CD14-positive monocyte (primary cell): ENCODE measurements around the gene PODXL. TPM values are rescaled to one million over a fixed set of nuclear protein-coding genes. Genes with fewer than 3 reads are reported as not detected.

Source experiments
- DNase-seq, 3 donors: peaks; one replicate each; pipeline ENCODE4 v3.0.0-alpha.2; 2011 to 2022
- H2AFZ ChIP-seq: 2 replicates; pipeline ENCODE4 v1.6.0; 2012; ENCODE audit warnings: mild to moderate bottlenecking, low read depth, low read length, inconsistent platforms; ENCODE audit not compliant: insufficient read depth, poor library complexity, severe bottlenecking
- H3K27ac ChIP-seq, 2 donors: 1 replicate in 1 of 2; 2 replicates in 1 of 2; pipeline ENCODE4 v1.5.1; 2012 to 2013; ENCODE audit warnings: low read length in 2 of 2, control low read depth in 1 of 2, inconsistent platforms in 1 of 2, low read depth in 1 of 2, mild to moderate bottlenecking in 1 of 2
- H3K27me3 ChIP-seq, 2 donors: one replicate each; pipeline versions ENCODE4 v1.6.0 to v1.6.1; 2011 to 2013; ENCODE audit warnings: low read length in 2 of 2; ENCODE audit not compliant: control insufficient read depth in 2 of 2, insufficient read depth in 2 of 2
- H3K36me3 ChIP-seq, 2 donors: replicated peaks in 1 of 2; 1 replicate in 1 of 2; 2 replicates in 1 of 2; pipeline versions ENCODE4 v1.5.1 to v1.6.1; 2012 to 2013; ENCODE audit warnings: low read length in 2 of 2, control low read depth in 1 of 2, inconsistent platforms in 1 of 2, mild to moderate bottlenecking in 1 of 2; ENCODE audit not compliant: insufficient read depth in 2 of 2, control insufficient read depth in 1 of 2
- H3K4me1 ChIP-seq, 2 donors: 1 replicate in 1 of 2; 2 replicates in 1 of 2; pipeline versions ENCODE4 v1.5.1 to v1.6.1; 2012 to 2013; ENCODE audit warnings: low read length in 2 of 2, control low read depth in 1 of 2, inconsistent platforms in 1 of 2, mild to moderate bottlenecking in 1 of 2, moderate library complexity in 1 of 2; ENCODE audit not compliant: insufficient read depth in 2 of 2, control insufficient read depth in 1 of 2
- H3K4me2 ChIP-seq: replicated peaks from 2 replicates; pipeline ENCODE3; 2012; ENCODE audit warnings: low read length, moderate library complexity, mild to moderate bottlenecking; ENCODE audit not compliant: poor library complexity, severe bottlenecking; ENCODE audit errors: extremely low read depth
- H3K4me3 ChIP-seq, 3 experiments: fragments of 200-600 bp in 1 of 3; sonication (generic) in 1 of 3; replicated peaks in 1 of 3; 1 replicate in 2 of 3; 2 replicates in 1 of 3; pipeline ENCODE4 v1.5.1; 2011 to 2013; ENCODE audit warnings: low read length in 3 of 3, mild to moderate bottlenecking in 3 of 3, control low read depth in 2 of 3, low read depth in 2 of 3, inconsistent platforms in 1 of 3, moderate library complexity in 1 of 3
- H3K79me2 ChIP-seq: 2 replicates; pipeline ENCODE4 v1.6.0; 2012; ENCODE audit warnings: mild to moderate bottlenecking, control low read depth, inconsistent platforms, low read length, moderate library complexity; ENCODE audit not compliant: insufficient read depth
- H3K9ac ChIP-seq: 2 replicates; pipeline ENCODE4 v1.6.0; 2017; ENCODE audit warnings: low read length, mild to moderate bottlenecking; ENCODE audit not compliant: insufficient read depth, poor library complexity, severe bottlenecking
- H3K9me3 ChIP-seq, 2 donors: replicated peaks in 1 of 2; 1 replicate in 1 of 2; 2 replicates in 1 of 2; pipeline versions ENCODE4 v1.5.1 to v1.6.1; 2012 to 2013; ENCODE audit warnings: low read length in 2 of 2, control low read depth in 1 of 2; ENCODE audit not compliant: control insufficient read depth in 1 of 2, insufficient read depth in 1 of 2
- H4K20me1 ChIP-seq: 2 replicates; pipeline ENCODE4 v1.6.0; 2012; ENCODE audit warnings: mild to moderate bottlenecking, low read length, control low read depth, moderate library complexity; ENCODE audit not compliant: insufficient read depth
- H3K27ac Mint-ChIP-seq, 7 donors: one replicate each; pipeline ENCODE4 v1.8.0; 2020; ENCODE audit warnings: mild to moderate bottlenecking in 7 of 7, mixed read lengths in 7 of 7, moderate library complexity in 6 of 7, inconsistent platforms in 2 of 7
- H3K27me3 Mint-ChIP-seq, 3 donors: one replicate each; pipeline ENCODE4 v1.8.0; 2021 to 2022; ENCODE audit warnings: low read depth in 3 of 3, mild to moderate bottlenecking in 3 of 3, mixed read lengths in 3 of 3, moderate library complexity in 3 of 3, inconsistent platforms in 1 of 3
- H3K36me3 Mint-ChIP-seq, 2 donors: one replicate each; pipeline ENCODE4 v1.8.0; 2020; ENCODE audit warnings: mixed read lengths in 2 of 2, inconsistent platforms in 1 of 2, mild to moderate bottlenecking in 1 of 2
- H3K4me1 Mint-ChIP-seq: one replicate; pipeline ENCODE4 v1.8.0; 2020; ENCODE audit warnings: mild to moderate bottlenecking, mixed read lengths
- H3K4me3 Mint-ChIP-seq, 2 donors: one replicate each; pipeline ENCODE4 v1.8.0; 2020; ENCODE audit warnings: mild to moderate bottlenecking in 2 of 2, mixed read lengths in 2 of 2, moderate library complexity in 1 of 2
- H3K9me3 Mint-ChIP-seq, 7 donors: one replicate each; pipeline ENCODE4 v1.8.0; 2020 to 2022; ENCODE audit warnings: mixed read lengths in 7 of 7, mild to moderate bottlenecking in 6 of 7, moderate library complexity in 6 of 7, inconsistent platforms in 2 of 7
- WGBS: methylation state at CpG from one replicate; pipeline ENCODE4 v1.1.5; 2013; ENCODE audit warnings: missing lambda C conversion rate; ENCODE audit not compliant: insufficient coverage; 5-methylcytosine and 5-hydroxymethylcytosine counted together
- intact Hi-C, 2 donors: fragments of 100-400 bp; cut with micrococcal nuclease; formaldehyde crosslinking; loops; one replicate each; pipeline versions ENCODE4 v1.15.0 to v1.15.1; 2023
- polyA plus RNA-seq, 3 donors: library from polyadenylated mRNA; depleted of rRNA in 1 of 3; unstranded in 2 of 3; stranded (reverse) in 1 of 3; fragments of 300-500 nt in 2 of 3; fragments of >200 nt in 1 of 3; fragmentation: Illumina TruSeq in 2 of 3; gene quantifications; 1 replicate in 2 of 3; 2 replicates in 1 of 3; pipeline ENCODE4 v1.2.3, GENCODE V29; 2012 to 2021
- TF ChIP-seq, protein P1 (sequence below): fragments of 200-600 bp; IDR thresholded peaks from one replicate; pipeline ENCODE4 v1.8.0; 2022; ENCODE audit warnings: antibody characterized with exemption, mild to moderate bottlenecking

Gene PODXL
- polyA plus RNA-seq, 3 donors, result 0.20 to 0.25 TPM; not detected in 1

DNA sequence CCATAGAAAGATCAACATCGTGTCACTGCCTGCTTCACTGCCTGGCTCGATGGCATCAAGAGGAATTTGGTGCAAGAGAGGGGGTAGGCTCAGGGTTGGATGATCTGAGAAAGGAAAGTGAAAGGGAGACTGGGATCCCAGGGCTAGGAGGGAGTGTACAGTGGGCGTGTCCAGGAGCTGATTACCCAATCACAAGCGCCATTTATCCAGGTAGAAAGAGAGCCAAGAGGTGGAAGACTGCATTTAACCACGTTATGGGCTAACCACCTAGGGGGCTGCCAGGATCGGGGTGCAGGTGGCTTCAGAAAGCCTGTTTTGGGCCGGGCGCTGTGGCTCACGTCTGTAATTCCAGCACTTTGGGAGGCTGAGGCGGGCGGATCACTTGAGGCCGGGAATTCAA is 10.3 kb downstream of the PODXL start:
- peaks cover 2 to 9% (median 4%) of the 10 kb centered on the region in 3 donors for H3K27me3 Mint-ChIP-seq
- H2AFZ ChIP-seq, result peak overlapping the region; percentile 16
- TF ChIP-seq, protein P1, sequence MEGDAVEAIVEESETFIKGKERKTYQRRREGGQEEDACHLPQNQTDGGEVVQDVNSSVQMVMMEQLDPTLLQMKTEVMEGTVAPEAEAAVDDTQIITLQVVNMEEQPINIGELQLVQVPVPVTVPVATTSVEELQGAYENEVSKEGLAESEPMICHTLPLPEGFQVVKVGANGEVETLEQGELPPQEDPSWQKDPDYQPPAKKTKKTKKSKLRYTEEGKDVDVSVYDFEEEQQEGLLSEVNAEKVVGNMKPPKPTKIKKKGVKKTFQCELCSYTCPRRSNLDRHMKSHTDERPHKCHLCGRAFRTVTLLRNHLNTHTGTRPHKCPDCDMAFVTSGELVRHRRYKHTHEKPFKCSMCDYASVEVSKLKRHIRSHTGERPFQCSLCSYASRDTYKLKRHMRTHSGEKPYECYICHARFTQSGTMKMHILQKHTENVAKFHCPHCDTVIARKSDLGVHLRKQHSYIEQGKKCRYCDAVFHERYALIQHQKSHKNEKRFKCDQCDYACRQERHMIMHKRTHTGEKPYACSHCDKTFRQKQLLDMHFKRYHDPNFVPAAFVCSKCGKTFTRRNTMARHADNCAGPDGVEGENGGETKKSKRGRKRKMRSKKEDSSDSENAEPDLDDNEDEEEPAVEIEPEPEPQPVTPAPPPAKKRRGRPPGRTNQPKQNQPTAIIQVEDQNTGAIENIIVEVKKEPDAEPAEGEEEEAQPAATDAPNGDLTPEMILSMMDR, result no peak

DNA sequence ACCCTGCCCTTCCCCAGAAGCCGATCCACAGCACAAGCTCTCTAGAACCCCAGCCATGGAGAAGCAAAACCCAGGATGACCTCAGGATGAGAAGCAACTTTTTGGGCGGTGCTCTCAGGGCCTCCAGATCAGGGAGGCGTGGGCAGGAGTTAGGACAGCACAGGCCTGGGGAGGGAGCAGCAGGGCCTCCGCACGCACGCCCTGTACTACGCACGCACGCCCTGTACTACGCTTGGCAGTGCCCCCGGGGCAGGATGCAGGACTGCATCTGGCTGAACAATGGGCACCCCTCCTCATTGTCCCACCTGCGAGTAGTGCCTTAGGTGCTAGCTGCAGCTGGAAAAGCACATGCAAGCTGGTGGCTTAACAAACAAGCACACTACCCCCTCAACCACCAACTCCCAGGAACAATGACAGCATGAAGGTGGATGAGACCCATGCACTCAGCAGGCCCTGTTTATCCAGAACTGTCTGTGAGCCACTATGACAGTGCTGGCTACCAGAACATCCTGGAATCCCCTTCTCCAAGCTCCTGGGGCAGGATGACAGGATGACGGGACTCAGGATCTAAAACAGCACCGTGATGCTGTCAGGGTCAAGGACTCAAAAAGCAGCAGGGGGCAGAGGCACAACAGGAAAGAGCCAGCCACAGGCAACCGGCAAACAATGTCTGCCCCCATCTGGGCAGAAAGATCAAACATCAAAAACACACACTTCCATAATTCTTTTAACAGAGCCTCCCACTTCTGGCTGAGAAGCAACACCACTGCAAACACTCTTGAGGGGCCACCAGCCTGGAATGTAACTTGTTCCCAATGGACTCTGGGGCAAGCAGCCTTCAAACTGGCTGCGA is 11.8 kb downstream of the PODXL start:
- no peaks in the 10 kb centered on the region for H3K9me3 ChIP-seq
- H3K4me2 ChIP-seq, result no peak overlapping the region
- H3K4me3 ChIP-seq, result no peak overlapping the region
- no peak overlapping the region for H3K9ac ChIP-seq
- no peak overlapping the region for H2AFZ ChIP-seq
- H3K79me2 ChIP-seq, result no peaks in the 10 kb centered on the region
- H3K27me3 ChIP-seq, result no peaks in the 10 kb centered on the region
- DNase-seq, result no peak
- TF ChIP-seq, protein P1, result no peak
- no peak overlapping the region for H3K27ac ChIP-seq
- H3K4me1 ChIP-seq, result no peaks in the 10 kb centered on the region
- Mint-ChIP-seq H3K4me3 (no peak overlapping the region), H3K27me3 (peaks cover 0 to 7% (median 2%) of the 10 kb centered on the region in 3 donors), H3K27ac (peak overlapping the region in 2 of 7 donors; percentile 21 to 37), H3K4me1 (peaks cover 8% of the 10 kb centered on the region), H3K9me3 (peaks cover 0 to 7% (median 0%) of the 10 kb centered on the region in 7 donors), H3K36me3 (no peaks in the 10 kb centered on the region)
- no peaks in the 10 kb centered on the region for H3K36me3 ChIP-seq
- WGBS, result 56% methylated on average over 8 of the region's 16 CpGs
- H4K20me1 ChIP-seq, result no peaks in the 10 kb centered on the region
- intact Hi-C loops, result no loop called here

More for the DNA sequence above, 10.3 kb downstream of the PODXL start:
- Histone ChIP-seq H3K36me3 (no peaks in the 10 kb centered on the region), H3K4me2 (no peak overlapping the region), H3K9me3 (no peaks in the 10 kb centered on the region), H3K27ac (no peak overlapping the region), H3K27me3 (no peaks in the 10 kb centered on the region), H3K4me3 (no peak overlapping the region), H3K79me2 (no peaks in the 10 kb centered on the region), H3K4me1 (no peaks in the 10 kb centered on the region), H3K9ac (no peak overlapping the region), H4K20me1 (no peaks in the 10 kb centered on the region)
- H3K4me3 Mint-ChIP-seq, result peak overlapping the region in 1 of 2 donors; percentile 31
- intact Hi-C loops, result no loop called here
- H3K4me1 Mint-ChIP-seq, result peaks cover 8% of the 10 kb centered on the region
- peak overlapping the region in 2 of 7 donors; percentile 1 to 19 for H3K27ac Mint-ChIP-seq
- peaks cover 0 to 7% (median 0%) of the 10 kb centered on the region in 7 donors for H3K9me3 Mint-ChIP-seq
- no peaks in the 10 kb centered on the region for H3K36me3 Mint-ChIP-seq
- 79% methylated on average over 9 of the region's 12 CpGs for WGBS
- DNase-seq, result no peak
